HG03460 (cell line): ENCODE results near the gene ITPK1.
A peak's percentile ranks its signal among the peaks of the same experiment; 100 is the strongest.

Experiments
- ATAC-seq: cut with Tn5 transposase; IDR thresholded peaks from one replicate; pipeline ENCODE4 v1.9.1; 2021; ENCODE audit not compliant: unreplicated experiment

ITPK1 gene

DNA sequence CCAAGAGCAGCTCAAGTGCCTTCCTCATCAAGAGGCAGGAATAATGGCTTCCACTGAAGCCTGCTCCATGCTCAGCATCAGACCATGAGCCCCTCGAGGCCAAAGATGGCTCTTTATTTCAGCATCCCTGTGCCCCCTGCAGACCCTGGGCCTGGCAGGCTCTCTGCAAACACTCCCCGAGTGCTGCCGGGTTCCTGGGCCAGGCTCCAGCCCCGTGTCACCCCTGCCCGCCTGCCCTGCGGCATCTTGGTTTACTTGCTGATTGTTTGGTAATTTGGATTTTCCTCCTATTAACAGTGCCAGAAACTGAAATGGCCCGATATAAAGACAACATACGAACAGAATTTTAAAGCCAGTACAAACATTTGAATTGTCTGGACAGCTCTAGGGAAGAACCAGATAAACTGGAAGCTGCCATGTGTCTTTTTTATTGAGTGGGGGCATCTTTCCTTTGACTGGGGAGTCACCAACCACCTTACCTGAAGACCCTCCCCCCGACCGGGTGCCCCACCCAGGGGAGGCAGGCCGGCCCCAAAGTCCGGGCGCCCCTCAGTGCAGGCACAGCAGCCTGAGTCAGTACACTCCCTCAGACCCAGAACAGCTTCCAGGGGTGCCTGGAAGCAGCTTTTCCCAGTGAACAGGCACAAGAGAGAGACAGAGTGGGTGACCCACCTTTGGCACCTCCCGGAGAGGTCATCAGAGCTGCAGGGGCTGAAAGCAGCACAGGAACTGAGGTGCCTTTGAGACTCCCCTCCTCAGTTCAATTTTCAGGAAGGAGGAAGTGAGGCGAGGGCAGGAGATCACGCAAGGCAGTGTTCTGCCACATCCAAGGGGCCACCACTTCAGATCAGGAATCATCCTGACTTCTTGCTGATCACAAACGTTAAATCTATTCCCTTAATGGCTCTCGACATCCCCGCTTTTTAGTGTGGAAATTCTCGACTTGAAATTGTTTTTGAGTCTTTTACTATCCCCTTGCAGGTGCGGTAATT, 30.6 kb downstream of the ITPK1 start:
- no peak for ATAC-seq

- no peak for ATAC-seq
Measured at GRCh38 chr14:93084402-93084801, 31.3 kb downstream of the ITPK1 start.

- no peak for ATAC-seq
Measured at GRCh38 chr14:93083917-93084316, 31.8 kb downstream of the ITPK1 start.

DNA sequence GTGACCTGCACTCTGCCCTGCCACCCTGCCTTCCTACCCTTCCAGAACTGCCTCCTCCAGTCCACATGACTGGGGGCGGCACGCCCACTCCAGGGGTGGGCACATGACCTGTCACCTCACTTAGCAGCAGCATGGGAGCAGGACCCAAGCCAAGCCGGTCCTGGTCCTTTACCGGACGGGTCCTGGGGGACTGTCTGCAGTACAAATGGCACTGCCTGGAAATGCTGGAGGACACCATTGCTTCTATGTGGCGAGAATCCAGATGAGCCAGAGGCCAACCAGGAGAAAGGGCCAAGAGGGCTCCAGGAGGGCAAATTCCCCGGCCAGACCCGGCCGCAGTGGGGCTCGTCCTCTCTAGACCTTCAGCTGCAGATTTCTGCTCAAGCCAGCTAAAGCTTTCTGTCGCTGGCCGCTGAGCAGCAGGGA, 33.1 kb downstream of the ITPK1 start:
- no peak for ATAC-seq

GRCh38 chr14:93081876-93082570, 33.7 kb downstream of the ITPK1 start:
- no peak for ATAC-seq

GRCh38 chr14:93079865-93080403, 35.8 kb downstream of the ITPK1 start:
- no peak for ATAC-seq

GRCh38 chr14:93079321-93079720, 36.4 kb downstream of the ITPK1 start:
- ATAC-seq: no peak

GRCh38 chr14:93078870-93079269, 36.9 kb downstream of the ITPK1 start:
- ATAC-seq: no peak

DNA sequence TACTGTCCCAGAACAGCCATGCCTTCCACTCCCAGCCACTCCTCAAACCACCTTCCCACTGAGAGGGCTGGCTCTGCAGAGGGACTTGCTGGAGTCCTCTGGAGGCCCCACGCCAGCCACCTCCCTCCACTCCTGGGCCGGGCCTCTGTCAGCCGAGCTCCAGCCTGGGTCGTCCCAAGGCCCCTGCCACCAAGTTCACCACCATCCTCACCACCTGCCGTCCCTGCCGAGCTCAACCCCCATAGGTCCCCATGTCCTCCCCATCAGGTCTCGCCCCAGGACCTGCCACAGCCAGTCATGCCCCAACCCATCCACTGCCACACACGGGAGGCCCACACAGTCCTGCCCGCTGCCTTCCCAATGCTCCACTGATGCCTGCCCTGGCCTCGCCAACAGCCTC, 39.0 kb downstream of the ITPK1 start:
- ATAC-seq: no peak

- no peak for ATAC-seq
Measured at GRCh38 chr14:93075891-93076290, 39.8 kb downstream of the ITPK1 start.

GRCh38 chr14:93073910-93074769, 41.6 kb downstream of the ITPK1 start:
- peak; percentile 50 for ATAC-seq

DNA sequence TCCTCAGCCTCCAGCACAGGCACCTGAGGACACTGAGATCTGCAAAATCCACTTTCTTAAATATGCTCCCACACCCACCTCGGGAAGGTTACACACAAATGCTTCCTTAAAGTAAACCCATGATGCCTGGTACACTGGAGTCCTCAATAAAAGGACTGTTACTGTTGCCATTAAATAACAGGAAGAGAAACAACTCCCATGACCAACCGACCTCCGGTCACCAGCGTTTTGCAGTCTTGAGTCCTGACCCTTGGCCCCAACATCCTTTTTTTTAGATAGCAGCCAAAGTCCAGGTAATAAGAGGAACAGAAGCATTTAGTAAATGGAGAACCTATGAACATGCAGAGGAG, 42.4 kb downstream of the ITPK1 start:
- ATAC-seq: no peak

GRCh38 chr14:93072659-93073357, 42.9 kb downstream of the ITPK1 start:
- no peak for ATAC-seq

- no peak for ATAC-seq
Measured at GRCh38 chr14:93068711-93069110, 47.0 kb downstream of the ITPK1 start.

DNA sequence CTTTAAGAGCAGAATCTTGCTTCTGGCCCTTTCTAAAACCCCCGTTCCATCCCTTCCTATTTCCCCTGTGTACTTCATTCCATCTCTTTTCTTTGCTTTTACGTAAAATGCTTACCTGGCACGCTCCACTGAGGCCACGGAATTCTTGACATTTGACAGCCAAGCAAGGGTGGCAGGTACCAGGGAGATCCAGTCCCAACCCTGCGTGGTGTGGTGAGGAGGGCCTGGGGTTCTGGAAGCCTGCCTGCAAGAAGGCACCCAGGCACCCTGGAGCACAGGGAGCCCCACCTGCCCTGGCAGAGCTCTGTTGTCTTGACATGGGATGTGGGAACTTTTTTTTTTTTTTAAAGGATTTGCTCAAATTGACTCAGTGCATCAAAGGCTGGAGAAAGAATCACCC, 48.6 kb downstream of the ITPK1 start:
- ATAC-seq: no peak

- no peak for ATAC-seq
Measured at GRCh38 chr14:93065272-93065730, 50.4 kb downstream of the ITPK1 start.

DNA sequence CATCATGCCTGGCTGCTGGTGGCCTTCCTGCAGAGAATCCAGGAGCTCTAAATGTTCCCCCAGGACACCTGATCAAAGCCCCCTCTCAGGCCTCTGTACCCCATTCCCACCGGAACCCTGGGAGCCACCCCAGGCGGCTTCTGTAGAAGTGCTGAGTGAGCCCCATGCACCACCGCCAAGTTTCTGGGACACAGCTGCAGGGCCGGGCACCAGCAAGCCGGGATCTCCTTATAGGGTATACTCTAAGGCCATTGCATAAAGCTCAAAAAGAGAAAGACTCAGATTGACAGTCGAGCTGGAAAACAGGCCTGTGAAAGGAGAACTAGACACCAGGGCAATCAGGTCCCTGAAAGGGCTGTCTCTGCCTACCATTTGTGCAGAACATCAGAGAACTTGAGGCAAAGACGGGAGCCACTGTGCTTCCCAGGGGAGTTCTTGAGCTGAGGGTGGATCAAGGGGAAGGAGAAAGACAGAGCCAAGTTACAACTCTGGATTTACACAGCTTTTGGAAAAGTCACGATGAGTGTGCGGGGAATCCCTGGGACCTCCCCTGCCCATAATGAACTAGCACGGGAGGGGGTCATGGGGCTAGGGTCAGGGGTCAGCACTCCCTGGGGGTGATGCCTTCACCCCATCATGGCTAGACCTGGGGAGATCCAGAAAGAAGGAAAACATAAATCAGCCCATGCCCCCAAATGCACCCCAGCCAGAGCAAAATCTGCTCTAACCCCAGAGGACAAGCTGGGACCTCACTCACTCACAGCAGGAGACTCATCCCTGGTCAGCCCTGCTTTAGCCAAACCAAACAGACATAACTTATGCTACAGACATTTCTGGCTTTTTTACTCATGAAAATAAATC, 51.1 kb downstream of the ITPK1 start:
- ATAC-seq: no peak

DNA sequence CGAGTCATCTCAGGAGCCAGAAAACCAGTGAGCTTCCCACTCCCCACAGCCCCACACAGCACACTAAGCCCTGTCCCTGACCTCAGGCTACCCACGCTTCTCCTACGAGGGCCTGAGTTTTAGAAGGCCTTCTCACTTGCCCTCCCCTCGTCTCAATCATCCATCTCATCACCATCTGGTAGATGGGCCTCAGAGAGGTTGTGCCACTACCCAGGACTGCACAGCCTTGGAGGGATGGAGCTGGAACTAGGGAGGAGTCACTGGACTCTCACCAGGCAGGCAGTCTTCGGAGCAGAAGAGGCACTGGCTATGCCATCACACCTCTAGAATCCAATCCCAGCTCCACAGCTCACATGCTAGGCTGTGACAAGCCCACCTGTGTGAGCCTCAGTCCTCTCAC, 52.3 kb downstream of the ITPK1 start:
- ATAC-seq: no peak

DNA sequence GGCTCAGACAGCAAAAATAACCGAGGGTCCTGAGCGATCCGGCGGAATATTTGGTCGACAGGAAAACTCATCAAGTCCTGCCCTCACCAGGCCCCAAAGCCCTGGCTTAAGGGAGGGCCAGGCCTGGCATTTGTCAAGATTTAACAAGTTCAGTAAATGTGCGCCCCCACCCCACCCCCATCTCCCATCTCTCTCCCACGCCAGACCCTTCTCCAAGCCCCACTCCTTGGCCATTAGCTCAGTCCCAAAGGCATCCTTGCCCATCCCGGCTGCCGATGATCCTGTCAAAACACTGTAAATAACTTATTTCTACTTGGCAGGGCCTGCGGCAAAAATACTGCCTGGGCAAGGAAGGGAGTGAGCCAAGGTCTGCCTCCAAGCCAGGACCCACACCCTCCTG, 52.8 kb downstream of the ITPK1 start:
- ATAC-seq: no peak
